ENCODE data around the gene HSPA13.

DNA sequence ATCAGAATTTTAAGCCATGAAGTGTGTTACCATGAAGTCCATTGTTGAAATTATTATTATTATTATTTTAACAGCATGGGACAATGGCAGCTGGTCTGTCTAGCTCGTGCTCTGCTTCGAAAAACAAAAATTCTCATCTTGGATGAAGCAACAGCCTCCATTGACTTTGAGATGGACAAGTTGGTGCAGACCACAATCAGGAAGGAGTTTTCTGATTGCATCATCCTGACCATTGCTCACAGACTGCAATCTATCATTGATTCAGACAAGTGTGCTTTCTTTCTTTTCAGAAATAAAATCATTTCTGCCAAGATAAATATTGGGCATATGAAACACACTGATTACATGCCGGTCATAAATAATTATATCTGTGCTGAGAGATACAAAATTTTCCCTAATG lies 21.0 kb downstream of the HSPA13 start:
- TF ChIP-seq, protein P1, sequence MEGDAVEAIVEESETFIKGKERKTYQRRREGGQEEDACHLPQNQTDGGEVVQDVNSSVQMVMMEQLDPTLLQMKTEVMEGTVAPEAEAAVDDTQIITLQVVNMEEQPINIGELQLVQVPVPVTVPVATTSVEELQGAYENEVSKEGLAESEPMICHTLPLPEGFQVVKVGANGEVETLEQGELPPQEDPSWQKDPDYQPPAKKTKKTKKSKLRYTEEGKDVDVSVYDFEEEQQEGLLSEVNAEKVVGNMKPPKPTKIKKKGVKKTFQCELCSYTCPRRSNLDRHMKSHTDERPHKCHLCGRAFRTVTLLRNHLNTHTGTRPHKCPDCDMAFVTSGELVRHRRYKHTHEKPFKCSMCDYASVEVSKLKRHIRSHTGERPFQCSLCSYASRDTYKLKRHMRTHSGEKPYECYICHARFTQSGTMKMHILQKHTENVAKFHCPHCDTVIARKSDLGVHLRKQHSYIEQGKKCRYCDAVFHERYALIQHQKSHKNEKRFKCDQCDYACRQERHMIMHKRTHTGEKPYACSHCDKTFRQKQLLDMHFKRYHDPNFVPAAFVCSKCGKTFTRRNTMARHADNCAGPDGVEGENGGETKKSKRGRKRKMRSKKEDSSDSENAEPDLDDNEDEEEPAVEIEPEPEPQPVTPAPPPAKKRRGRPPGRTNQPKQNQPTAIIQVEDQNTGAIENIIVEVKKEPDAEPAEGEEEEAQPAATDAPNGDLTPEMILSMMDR (IDR thresholded peaks at IDR 0.05): no peak
- TF ChIP-seq POLR2AphosphoS5 (IDR thresholded peaks at IDR 0.05) (no peak), POLR2A (IDR thresholded peaks at IDR 0.05) (no peak)
